Measurements from ENCODE around the gene ISCU. TPM values are rescaled to one million over a fixed set of nuclear protein-coding genes. Genes with fewer than 3 reads are reported as not detected.

The ISCU gene
- total and polyA plus RNA-seq, 2 donors (not counting 1 experiment from before 2014, with no cell fraction given) = 127 to 313 TPM

DNA sequence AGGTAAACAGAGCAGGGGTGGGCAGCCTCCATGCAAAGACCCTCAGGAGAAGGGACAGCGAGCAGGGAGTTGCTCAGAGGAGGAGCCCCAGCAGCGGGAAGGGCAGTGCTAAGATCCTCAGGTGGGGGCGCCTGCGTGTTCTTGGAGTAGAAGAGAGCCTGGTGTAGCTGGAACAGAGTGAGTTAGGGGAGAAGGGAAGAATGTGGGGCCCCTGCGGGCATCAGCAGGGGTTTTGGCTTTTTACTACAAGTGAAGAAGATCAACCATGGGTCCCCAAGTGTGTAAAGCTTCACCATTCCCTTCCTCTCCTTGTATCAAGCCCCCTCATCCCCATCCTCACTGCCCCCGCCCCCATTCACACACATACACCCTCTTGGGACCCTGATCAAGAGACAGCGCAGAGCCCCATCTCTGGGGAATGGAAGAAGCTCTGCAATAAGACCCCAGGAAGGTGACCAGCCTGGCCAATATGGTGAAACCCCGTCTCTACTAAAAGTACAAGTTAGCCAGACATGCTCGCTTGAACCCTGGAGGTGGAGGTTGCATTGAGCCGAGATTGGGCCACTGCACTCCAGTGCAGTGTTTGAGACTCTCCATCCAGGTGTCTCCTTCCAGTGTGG, 45.7 kb downstream of the ISCU start:
- Histone ChIP-seq H3K4me1 (ENCODE audit: control insufficient read depth, extremely low read depth, insufficient read depth, low read length) (peaks cover 30% of the 10 kb centered on the region), H3K27me3 (ENCODE audit: control insufficient read depth, insufficient read depth, low read length) (no peaks in the 10 kb centered on the region), H2AFZ (ENCODE audit: low read length) (no peak overlapping the region), H3K4me3 (replicated peaks in 1 of 4; ENCODE audit: control extremely low read depth in 1 of 4, insufficient read depth in 1 of 4, low read depth in 3 of 4, low read length in 4 of 4) (no peak overlapping the region), H3K79me2 (ENCODE audit: control insufficient read depth, insufficient read depth, low read length) (no peaks in the 10 kb centered on the region), H3K9me3 (ENCODE audit: control insufficient read depth, insufficient read depth, low read depth, low read length) (no peaks in the 10 kb centered on the region), H3K9ac (ENCODE audit: insufficient read depth, low read length) (no peak overlapping the region), H3K4me2 (ENCODE audit: extremely low read depth, insufficient read depth, low read length) (no peak overlapping the region), H3K27ac (ENCODE audit: insufficient read depth, low read length) (no peak overlapping the region), H3K36me3 (ENCODE audit: control insufficient read depth, insufficient read depth, low read length) (no peaks in the 10 kb centered on the region), H4K20me1 (ENCODE audit: control insufficient read depth, extremely low read depth, insufficient read depth, low read length) (no peaks in the 10 kb centered on the region)
- no peak for DNase-seq (ENCODE audit: low read depth in 2 of 2)
- TF ChIP-seq EZH2 (IDR thresholded peaks at IDR 0.05; ENCODE audit: low read length, missing control alignments) = no peak
- TF ChIP-seq, protein P1, sequence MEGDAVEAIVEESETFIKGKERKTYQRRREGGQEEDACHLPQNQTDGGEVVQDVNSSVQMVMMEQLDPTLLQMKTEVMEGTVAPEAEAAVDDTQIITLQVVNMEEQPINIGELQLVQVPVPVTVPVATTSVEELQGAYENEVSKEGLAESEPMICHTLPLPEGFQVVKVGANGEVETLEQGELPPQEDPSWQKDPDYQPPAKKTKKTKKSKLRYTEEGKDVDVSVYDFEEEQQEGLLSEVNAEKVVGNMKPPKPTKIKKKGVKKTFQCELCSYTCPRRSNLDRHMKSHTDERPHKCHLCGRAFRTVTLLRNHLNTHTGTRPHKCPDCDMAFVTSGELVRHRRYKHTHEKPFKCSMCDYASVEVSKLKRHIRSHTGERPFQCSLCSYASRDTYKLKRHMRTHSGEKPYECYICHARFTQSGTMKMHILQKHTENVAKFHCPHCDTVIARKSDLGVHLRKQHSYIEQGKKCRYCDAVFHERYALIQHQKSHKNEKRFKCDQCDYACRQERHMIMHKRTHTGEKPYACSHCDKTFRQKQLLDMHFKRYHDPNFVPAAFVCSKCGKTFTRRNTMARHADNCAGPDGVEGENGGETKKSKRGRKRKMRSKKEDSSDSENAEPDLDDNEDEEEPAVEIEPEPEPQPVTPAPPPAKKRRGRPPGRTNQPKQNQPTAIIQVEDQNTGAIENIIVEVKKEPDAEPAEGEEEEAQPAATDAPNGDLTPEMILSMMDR (conservative IDR thresholded peaks at IDR 0.05 in 1 of 2, IDR thresholded peaks at IDR 0.05 in 1 of 2; ENCODE audit: low read depth in 1 of 2, low read length in 2 of 2) = no peak

DNA sequence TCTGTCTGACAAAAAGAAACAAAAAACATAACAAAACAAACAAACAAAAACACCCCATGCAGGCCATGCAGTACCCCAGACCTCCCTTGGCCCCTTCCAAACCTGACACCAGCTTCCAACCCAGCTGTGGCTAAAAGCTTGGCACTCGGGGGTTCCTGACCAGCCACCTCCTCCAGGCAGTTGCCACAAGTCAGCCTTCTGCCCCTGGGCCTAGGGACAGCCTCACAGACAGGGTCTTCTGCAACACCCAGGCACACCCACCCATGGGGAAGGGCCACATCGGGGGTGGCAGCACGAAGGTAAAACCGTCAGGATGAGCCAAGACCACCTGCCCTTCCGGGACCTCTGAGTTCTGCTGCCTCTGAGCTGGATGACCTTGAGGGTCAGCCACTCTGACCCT, 46.2 kb downstream of the ISCU start:
- peaks cover 34% of the 10 kb centered on the region for H3K4me1 ChIP-seq (ENCODE audit: control insufficient read depth, extremely low read depth, insufficient read depth, low read length)

GRCh38 chr12:108609537-108610335, 47.3 kb downstream of the ISCU start:
- H3K79me2 ChIP-seq (ENCODE audit: control insufficient read depth, insufficient read depth, low read length) = no peaks in the 10 kb centered on the region
- H3K9me3 ChIP-seq (ENCODE audit: control insufficient read depth, insufficient read depth, low read depth, low read length) = no peaks in the 10 kb centered on the region
- H3K4me1 ChIP-seq (ENCODE audit: control insufficient read depth, extremely low read depth, insufficient read depth, low read length) = peaks cover 36% of the 10 kb centered on the region
- no peaks in the 10 kb centered on the region for H3K36me3 ChIP-seq (ENCODE audit: control insufficient read depth, insufficient read depth, low read length)
- H4K20me1 ChIP-seq (ENCODE audit: control insufficient read depth, extremely low read depth, insufficient read depth, low read length) = no peaks in the 10 kb centered on the region
- H3K4me3 ChIP-seq (replicated peaks in 1 of 4; ENCODE audit: control extremely low read depth in 1 of 4, insufficient read depth in 1 of 4, low read depth in 3 of 4, low read length in 4 of 4) = no peak overlapping the region
- no peak overlapping the region for H2AFZ ChIP-seq (ENCODE audit: low read length)
- TF ChIP-seq, protein P1 (conservative IDR thresholded peaks at IDR 0.05 in 1 of 2, IDR thresholded peaks at IDR 0.05 in 1 of 2; ENCODE audit: low read depth in 1 of 2, low read length in 2 of 2) = no peak
- no peak for TF ChIP-seq EZH2 (IDR thresholded peaks at IDR 0.05; ENCODE audit: low read length, missing control alignments)
- H3K4me2 ChIP-seq (ENCODE audit: extremely low read depth, insufficient read depth, low read length) = peak overlapping the region; percentile 60
- no peaks in the 10 kb centered on the region for H3K27me3 ChIP-seq (ENCODE audit: control insufficient read depth, insufficient read depth, low read length)
- peak; percentile 88 to 97 for DNase-seq (ENCODE audit: low read depth in 2 of 2)
- H3K9ac ChIP-seq (ENCODE audit: insufficient read depth, low read length) = no peak overlapping the region
- H3K27ac ChIP-seq (ENCODE audit: insufficient read depth, low read length) = peak overlapping the region; percentile 69

More for the DNA sequence above, 46.2 kb downstream of the ISCU start:
- no peak overlapping the region for H2AFZ ChIP-seq (ENCODE audit: low read length)
- H3K4me2 ChIP-seq (ENCODE audit: extremely low read depth, insufficient read depth, low read length) = no peak overlapping the region
- no peaks in the 10 kb centered on the region for H3K79me2 ChIP-seq (ENCODE audit: control insufficient read depth, insufficient read depth, low read length)
- H4K20me1 ChIP-seq (ENCODE audit: control insufficient read depth, extremely low read depth, insufficient read depth, low read length) = no peaks in the 10 kb centered on the region
- H3K9ac ChIP-seq (ENCODE audit: insufficient read depth, low read length) = no peak overlapping the region
- no peak overlapping the region for H3K27ac ChIP-seq (ENCODE audit: insufficient read depth, low read length)
- TF ChIP-seq, protein P1 (conservative IDR thresholded peaks at IDR 0.05 in 1 of 2, IDR thresholded peaks at IDR 0.05 in 1 of 2; ENCODE audit: low read depth in 1 of 2, low read length in 2 of 2) = no peak
- no peak for TF ChIP-seq EZH2 (IDR thresholded peaks at IDR 0.05; ENCODE audit: low read length, missing control alignments)
- no peak for DNase-seq (ENCODE audit: low read depth in 2 of 2)
- no peaks in the 10 kb centered on the region for H3K27me3 ChIP-seq (ENCODE audit: control insufficient read depth, insufficient read depth, low read length)
- H3K36me3 ChIP-seq (ENCODE audit: control insufficient read depth, insufficient read depth, low read length) = no peaks in the 10 kb centered on the region
- H3K4me3 ChIP-seq (replicated peaks in 1 of 4; ENCODE audit: control extremely low read depth in 1 of 4, insufficient read depth in 1 of 4, low read depth in 3 of 4, low read length in 4 of 4) = no peak overlapping the region
- no peaks in the 10 kb centered on the region for H3K9me3 ChIP-seq (ENCODE audit: control insufficient read depth, insufficient read depth, low read depth, low read length)

All from fibroblast of lung (primary cell).